Gastrocnemius medialis (tissue), 4 donors: Measurements from ENCODE around the gene CBFA2T2. TPM values are rescaled to one million over a fixed set of nuclear protein-coding genes. Genes with fewer than 3 reads are reported as not detected.
"Not testable (repeated sequence)": the region's sequence is repeated elsewhere in the genome, so short reads cannot be mapped to it uniquely, and the experiment has no call there.

Experiments
- ATAC-seq, 2 donors: fragments of 150-250 bp; one replicate each; pipeline ENCODE4 v1.9.1; 2016
- DNase-seq, 2 donors: peaks; one replicate each; pipeline ENCODE4 v3.0.0-alpha.2; 2019
- H3K27ac ChIP-seq, 4 donors: fragments of 200-600 bp; sonication (generic); 1 replicate in 1 of 4; 2 replicates in 3 of 4; pipeline ENCODE4 v1.5.1; 2016 to 2018; ENCODE audit warnings: mild to moderate bottlenecking in 2 of 4, moderate library complexity in 1 of 4
- H3K27me3 ChIP-seq, 3 donors: fragments of 200-600 bp; sonication (generic) in 2 of 3; 1 replicate in 1 of 3; 2 replicates in 2 of 3; pipeline versions ENCODE4 v1.5.1 to v1.6.0; 2016 to 2019; ENCODE audit warnings: mild to moderate bottlenecking in 1 of 3, moderate library complexity in 1 of 3
- H3K36me3 ChIP-seq, 2 donors: fragments of 200-600 bp; sonication (generic) in 1 of 2; one replicate each; pipeline ENCODE4 v1.5.1; 2017 to 2018
- H3K4me1 ChIP-seq, 2 donors: fragments of 200-600 bp; sonication (generic) in 1 of 2; one replicate each; pipeline ENCODE4 v1.5.1; 2016 to 2017; ENCODE audit warnings: mild to moderate bottlenecking in 2 of 2
- H3K4me3 ChIP-seq, 4 donors: fragments of 200-600 bp; sonication (generic) in 3 of 4; 1 replicate in 1 of 4; 2 replicates in 3 of 4; pipeline ENCODE4 v1.5.1; 2016 to 2019; ENCODE audit warnings: mild to moderate bottlenecking in 2 of 4
- H3K9me3 ChIP-seq, 3 donors: fragments of 200-600 bp; sonication (generic) in 2 of 3; 1 replicate in 1 of 3; 2 replicates in 2 of 3; pipeline ENCODE4 v1.5.1; 2016 to 2019
- CTCF ChIP-seq, 5 experiments: fragments of 450-650 bp in 3 of 5; fragments of 200-600 bp in 2 of 5; sonication (generic) in 2 of 5; IDR thresholded peaks in 4 of 5; conservative IDR thresholded peaks in 1 of 5; 1 replicate in 4 of 5; 2 replicates in 1 of 5; pipeline ENCODE4 v1.5.1; 2016 to 2019; ENCODE audit warnings: antibody characterized with exemption in 5 of 5, mild to moderate bottlenecking in 3 of 5, moderate library complexity in 3 of 5
- POLR2A ChIP-seq, 2 donors: fragments of 450-650 bp; IDR thresholded peaks; one replicate each; pipeline ENCODE4 v1.6.1; 2017; ENCODE audit warnings: antibody characterized with exemption in 2 of 2, mild to moderate bottlenecking in 2 of 2, moderate library complexity in 2 of 2
- in situ Hi-C, 4 donors: fragments of 200-750 bp; cut with MboI; loops; one replicate each; pipeline versions ENCODE4 v1.15.0 to v1.8.0; 2017; ENCODE audit warnings: low sequenced_read_pairs in 4 of 4
- intact Hi-C: fragments of 100-400 bp; cut with DNase I; formaldehyde crosslinking; loops from one replicate; pipeline ENCODE4 v1.15.1; 2023; ENCODE audit warnings: low total_unique reads
- total RNA-seq, 4 donors: library from RNA; depleted of rRNA; stranded (reverse); fragments of >200 nt; gene quantifications; one replicate each; pipeline versions ENCODE4 v1.1.0 to v1.2.3, GENCODE V29; 2016

The CBFA2T2 gene
- total RNA-seq, 4 donors from 2014 or later: 6.9 to 8.9 (median 7.9) TPM

- in situ Hi-C loops: no loop called here
- Histone ChIP-seq H3K27me3 (no peaks in the 10 kb centered on the region), H3K4me3 (no peak overlapping the region), H3K9me3 (no peaks in the 10 kb centered on the region), H3K36me3 (no peaks in the 10 kb centered on the region), H3K4me1 (peaks cover 16 to 20% of the 10 kb centered on the region in 2 donors), H3K27ac (no peak overlapping the region)
- no peak for ATAC-seq
- intact Hi-C loops: no loop called here
- no peak for DNase-seq
- no peak for TF ChIP-seq CTCF (IDR thresholded peaks at IDR 0.05 in 4 of 5, conservative IDR thresholded peaks at IDR 0.05 in 1 of 5)
- TF ChIP-seq POLR2A (IDR thresholded peaks at IDR 0.05): no peak
Measured at GRCh38 chr20:33569802-33570391, 80.0 kb downstream of the CBFA2T2 start.

GRCh38 chr20:33570743-33571142, 80.8 kb downstream of the CBFA2T2 start:
- Histone ChIP-seq H3K4me1 (peaks cover 16 to 20% of the 10 kb centered on the region in 2 donors), H3K27me3 (no peaks in the 10 kb centered on the region), H3K36me3 (no peaks in the 10 kb centered on the region), H3K9me3 (no peaks in the 10 kb centered on the region), H3K27ac (no peak overlapping the region), H3K4me3 (no peak overlapping the region)
- no peak for ATAC-seq
- intact Hi-C loops (no loop called here), in situ Hi-C loops (no loop called here)
- no peak for DNase-seq
- no peak for TF ChIP-seq POLR2A (IDR thresholded peaks at IDR 0.05)
- no peak for TF ChIP-seq CTCF (IDR thresholded peaks at IDR 0.05 in 4 of 5, conservative IDR thresholded peaks at IDR 0.05 in 1 of 5)

- H3K4me3 ChIP-seq, DNase-seq, intact Hi-C loops, ATAC-seq, H3K27me3 ChIP-seq, H3K9me3 ChIP-seq, H3K27ac ChIP-seq, H3K36me3 ChIP-seq, in situ Hi-C loops: not testable (repeated sequence)
- H3K4me1 ChIP-seq: peaks cover 23 to 28% of the 10 kb centered on the region in 2 donors
Measured at GRCh38 chr20:33573268-33573667, 83.4 kb downstream of the CBFA2T2 start.

GRCh38 chr20:33575282-33575681, 85.4 kb downstream of the CBFA2T2 start:
- no peak overlapping the region for H3K4me3 ChIP-seq
- no peaks in the 10 kb centered on the region for H3K36me3 ChIP-seq
- ATAC-seq: no peak
- TF ChIP-seq CTCF (IDR thresholded peaks at IDR 0.05 in 4 of 5, conservative IDR thresholded peaks at IDR 0.05 in 1 of 5) (no peak), POLR2A (IDR thresholded peaks at IDR 0.05) (no peak)
- DNase-seq: no peak
- H3K27ac ChIP-seq: no peak overlapping the region
- H3K9me3 ChIP-seq: no peaks in the 10 kb centered on the region
- intact Hi-C loops: no loop called here
- in situ Hi-C loops: no loop called here
- H3K4me1 ChIP-seq: peaks cover 11 to 14% of the 10 kb centered on the region in 2 donors
- H3K27me3 ChIP-seq: no peaks in the 10 kb centered on the region

GRCh38 chr20:33576432-33577125, 86.7 kb downstream of the CBFA2T2 start:
- in situ Hi-C loops: no loop called here
- intact Hi-C loops: no loop called here

More at GRCh38 chr20:33576432-33577125, 86.7 kb downstream of the CBFA2T2 start:
- Histone ChIP-seq H3K4me1 (peaks cover 9 to 11% of the 10 kb centered on the region in 2 donors), H3K36me3 (no peaks in the 10 kb centered on the region), H3K27me3 (no peaks in the 10 kb centered on the region), H3K4me3 (no peak overlapping the region), H3K9me3 (no peaks in the 10 kb centered on the region), H3K27ac (no peak overlapping the region)
- no peak for TF ChIP-seq POLR2A (IDR thresholded peaks at IDR 0.05)
- no peak for TF ChIP-seq CTCF (IDR thresholded peaks at IDR 0.05 in 4 of 5, conservative IDR thresholded peaks at IDR 0.05 in 1 of 5)
- DNase-seq (no peak), ATAC-seq (no peak)
